ENCODE data around the gene LRP4. TPM values are rescaled to one million over a fixed set of nuclear protein-coding genes. Genes with fewer than 3 reads are reported as not detected.
A peak's percentile ranks its signal among the peaks of the same experiment; 100 is the strongest.

Gene LRP4
- total RNA-seq, 1 donor from 2014 or later: 14.5 TPM

DNA sequence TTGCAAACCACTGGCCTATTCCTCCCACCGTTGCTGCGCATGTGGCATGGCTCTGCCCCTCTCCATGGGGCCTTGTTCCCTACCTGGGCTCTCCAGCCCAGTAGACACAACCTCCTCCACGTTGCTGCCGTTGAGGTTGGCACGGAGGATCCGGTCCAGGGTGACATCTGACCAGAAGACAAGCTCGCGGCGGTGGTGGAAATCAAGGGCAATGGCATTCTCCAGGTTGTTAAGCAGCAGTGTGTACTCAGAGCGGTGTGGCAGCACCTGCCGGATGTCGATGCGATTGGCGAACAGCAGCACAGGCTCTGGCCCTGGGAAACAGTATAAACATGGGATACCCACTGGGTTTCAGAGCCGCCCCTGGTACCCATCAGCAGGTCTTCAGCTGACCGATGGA is 23.8 kb downstream of the LRP4 start:
- no peak for DNase-seq (ENCODE audit: low spot score)

GRCh38 chr11:46892838-46893237 is 25.5 kb downstream of the LRP4 start:
- DNase-seq (ENCODE audit: low spot score): no peak

DNA sequence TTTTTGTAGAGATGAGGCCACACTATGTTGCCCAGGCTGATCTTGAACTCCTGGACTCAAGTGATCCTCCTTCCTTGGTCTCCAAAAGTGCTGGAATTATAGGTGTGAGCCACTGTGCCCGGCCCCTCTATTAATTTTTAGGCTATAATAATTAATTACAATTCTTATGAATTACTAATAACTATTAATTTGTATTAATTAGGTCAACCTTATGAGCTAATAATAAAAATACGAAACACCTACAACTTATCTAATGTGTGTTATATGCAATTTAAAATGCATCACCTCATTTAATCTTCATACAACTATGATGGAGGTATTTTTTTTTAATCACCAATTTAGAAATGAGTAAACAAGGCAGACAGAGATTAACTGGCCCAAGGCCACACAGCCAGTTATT is 26.2 kb downstream of the LRP4 start:
- no peak for DNase-seq (ENCODE audit: low spot score)

GRCh38 chr11:46890665-46891064 is 27.7 kb downstream of the LRP4 start:
- DNase-seq (ENCODE audit: low spot score): no peak

GRCh38 chr11:46889689-46890475 is 28.5 kb downstream of the LRP4 start:
- peak; percentile 85 for DNase-seq (ENCODE audit: low spot score)

- no peak for DNase-seq (ENCODE audit: low spot score)
Observed at GRCh38 chr11:46889251-46889650, 29.1 kb downstream of the LRP4 start.

DNA sequence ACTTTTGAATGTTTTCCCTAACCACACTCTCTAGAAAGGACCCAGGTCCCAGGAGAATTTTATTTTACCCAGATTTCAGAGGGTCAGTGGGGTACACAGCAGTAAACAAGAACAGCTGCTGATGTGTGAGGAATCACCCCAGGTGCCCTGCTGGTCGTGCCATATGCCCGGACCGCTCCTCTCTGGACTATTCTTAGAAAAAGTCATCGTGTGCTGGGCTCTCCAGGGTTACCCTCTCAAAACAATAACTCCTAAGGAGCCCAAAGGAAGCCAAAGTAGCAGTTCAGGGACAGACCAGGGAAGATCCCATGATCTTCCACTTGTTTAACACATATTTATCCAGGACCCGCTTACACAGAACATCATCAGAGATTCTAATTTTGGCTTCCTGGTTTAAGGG is 29.7 kb downstream of the LRP4 start:
- DNase-seq (ENCODE audit: low spot score): no peak

GRCh38 chr11:46886211-46886610 is 32.1 kb downstream of the LRP4 start:
- DNase-seq (ENCODE audit: low spot score): no peak

GRCh38 chr11:46879056-46879585 is 39.2 kb downstream of the LRP4 start:
- no peak for DNase-seq (ENCODE audit: low spot score)

GRCh38 chr11:46877580-46877979 is 40.8 kb downstream of the LRP4 start:
- no peak for DNase-seq (ENCODE audit: low spot score)

DNA sequence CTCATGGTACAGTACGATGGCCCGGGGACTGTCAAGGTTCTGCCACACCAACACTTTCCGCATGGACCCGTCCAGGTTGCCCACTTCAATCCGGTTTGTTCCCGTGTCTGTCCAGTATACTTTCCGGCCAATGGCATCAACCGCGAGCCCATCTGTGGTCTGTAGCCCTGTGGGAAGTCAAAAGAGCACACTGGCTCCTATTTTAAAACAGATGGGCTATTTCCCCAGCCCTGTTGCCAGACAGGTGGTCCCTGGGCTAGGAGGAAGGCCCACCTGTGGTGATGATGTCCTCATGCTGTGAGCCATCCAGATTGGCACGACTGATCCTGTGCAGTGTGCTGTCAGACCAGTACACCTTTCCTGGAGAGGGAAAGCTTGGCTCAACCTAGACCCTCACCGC is 41.9 kb downstream of the LRP4 start:
- DNase-seq (ENCODE audit: low spot score): no peak

GRCh38 chr11:46874586-46874985 is 43.8 kb downstream of the LRP4 start:
- DNase-seq (ENCODE audit: low spot score): no peak

DNA sequence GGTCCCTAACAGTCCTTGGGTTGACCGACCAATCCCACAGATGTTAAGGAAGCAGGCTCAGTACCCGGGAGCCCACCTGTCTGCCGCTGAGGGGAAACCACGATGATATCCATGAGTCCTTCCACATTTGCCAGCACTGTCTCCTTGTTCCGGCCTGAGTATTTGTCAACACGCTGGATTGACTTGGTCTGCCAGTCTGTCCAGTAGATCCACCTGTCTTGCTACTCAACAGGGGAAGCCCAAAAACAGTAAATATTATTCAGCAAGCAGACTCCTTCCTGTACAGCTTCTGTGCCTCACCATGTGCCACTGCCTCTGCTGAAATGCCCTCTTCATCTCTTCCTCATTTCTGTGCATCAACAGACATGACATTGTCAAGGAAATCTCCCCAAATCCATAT is 49.4 kb downstream of the LRP4 start:
- no peak for DNase-seq (ENCODE audit: low spot score)

DNA sequence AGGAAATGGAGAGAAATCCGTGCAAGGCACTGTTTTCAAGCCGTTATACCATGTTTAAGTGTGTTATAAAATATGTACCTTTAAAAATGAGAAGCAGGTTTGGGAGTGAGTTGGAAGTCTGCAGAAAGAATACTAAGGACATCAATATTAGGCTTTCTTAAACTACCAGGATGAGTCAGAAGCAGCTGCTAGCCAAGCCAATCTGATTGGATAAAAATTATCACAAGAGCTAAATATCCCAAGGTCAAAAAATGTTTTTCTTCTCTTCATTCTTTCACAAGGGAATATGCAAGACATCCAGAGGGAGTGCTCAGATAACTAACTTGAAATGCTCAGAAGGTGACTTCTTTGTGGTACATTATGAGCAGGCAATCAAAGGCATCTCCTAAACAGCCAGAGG is 53.0 kb downstream of the LRP4 start:
- no peak for DNase-seq (ENCODE audit: low spot score)

GRCh38 chr11:46860218-46860617 is 58.1 kb downstream of the LRP4 start:
- DNase-seq (ENCODE audit: low spot score): no peak

DNA sequence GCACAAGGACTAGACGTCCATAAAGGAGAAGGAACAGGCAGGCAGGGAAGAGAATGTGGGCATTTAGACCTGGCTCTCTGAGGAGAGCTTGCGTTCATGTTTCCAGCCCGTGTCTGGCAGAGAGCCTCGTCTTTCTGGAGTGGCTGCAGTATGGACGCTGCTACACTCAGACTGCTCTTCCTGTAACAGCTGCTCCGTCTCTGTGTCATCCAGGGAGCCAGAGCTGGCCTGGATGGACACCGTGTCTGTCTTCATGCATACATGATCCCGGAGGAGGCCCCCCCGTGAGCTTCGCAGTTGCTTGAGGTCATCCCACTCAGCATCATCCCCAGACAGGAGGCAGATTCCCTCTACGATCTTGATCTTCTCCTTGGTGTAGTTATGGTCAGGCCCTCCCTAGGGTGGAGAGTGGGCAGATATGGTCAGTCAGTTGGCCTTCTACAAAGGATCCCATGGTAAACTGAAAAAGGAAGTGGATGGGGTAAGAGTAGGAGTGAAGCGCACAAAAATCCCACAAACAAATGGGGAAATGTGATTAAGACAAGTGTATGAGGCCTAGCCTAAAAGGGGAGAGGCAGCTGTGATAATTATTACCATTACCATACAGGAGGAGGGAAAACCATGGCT is 59.3 kb downstream of the LRP4 start:
- DNase-seq (ENCODE audit: low spot score): no peak

GRCh38 chr11:46857666-46858065 is 60.7 kb downstream of the LRP4 start:
- DNase-seq (ENCODE audit: low spot score): no peak

- DNase-seq (ENCODE audit: low spot score): no peak
Observed at GRCh38 chr11:46856605-46857343, 61.6 kb downstream of the LRP4 start.

DNA sequence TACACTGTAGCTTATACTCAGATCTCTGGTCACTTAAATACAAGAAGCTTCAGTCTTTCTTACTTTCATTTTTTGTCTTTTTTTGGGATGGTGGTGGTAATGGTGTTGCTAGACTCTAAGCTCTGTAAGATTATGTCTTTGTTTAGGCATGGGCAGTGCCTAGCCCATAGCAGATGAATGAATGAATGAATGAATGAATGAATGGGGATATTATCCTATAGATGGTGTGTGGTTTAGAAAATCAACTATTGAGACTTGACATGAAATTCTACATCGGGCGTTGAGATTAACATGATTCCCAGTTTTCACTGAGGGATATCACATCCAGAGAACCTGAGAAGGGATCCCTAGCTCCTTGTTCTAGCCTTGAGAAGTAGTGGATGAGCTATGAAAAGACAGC is 62.5 kb downstream of the LRP4 start:
- no peak for DNase-seq (ENCODE audit: low spot score)

GRCh38 chr11:46855167-46855566 is 63.2 kb downstream of the LRP4 start:
- no peak for DNase-seq (ENCODE audit: low spot score)

DNA sequence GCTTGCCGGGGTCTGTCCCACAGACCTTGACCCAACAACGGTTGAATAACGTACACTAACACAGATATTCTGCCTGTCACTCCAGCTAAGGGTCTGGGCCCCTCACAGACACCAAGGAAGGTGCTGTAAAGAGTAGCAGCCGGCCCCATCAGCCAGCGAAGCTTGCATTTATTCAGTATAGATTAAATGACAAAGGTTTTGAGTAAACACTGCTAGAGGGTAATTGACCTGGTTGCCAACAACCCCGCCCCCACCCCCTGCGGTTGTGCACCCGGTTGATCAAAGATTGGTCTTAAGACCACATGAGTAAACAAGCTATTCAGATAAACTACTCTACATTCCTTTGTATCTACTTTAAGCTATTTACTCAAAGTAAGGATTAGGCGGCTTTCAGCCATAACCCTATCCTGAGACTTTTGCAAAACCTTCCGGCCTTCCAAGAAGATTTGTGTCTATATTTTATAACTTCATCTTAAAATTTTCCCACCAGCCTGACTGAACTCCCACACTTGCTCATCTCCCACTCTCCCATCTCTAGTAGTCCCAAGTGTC is 67.4 kb downstream of the LRP4 start:
- no peak for DNase-seq (ENCODE audit: low spot score)

DNA sequence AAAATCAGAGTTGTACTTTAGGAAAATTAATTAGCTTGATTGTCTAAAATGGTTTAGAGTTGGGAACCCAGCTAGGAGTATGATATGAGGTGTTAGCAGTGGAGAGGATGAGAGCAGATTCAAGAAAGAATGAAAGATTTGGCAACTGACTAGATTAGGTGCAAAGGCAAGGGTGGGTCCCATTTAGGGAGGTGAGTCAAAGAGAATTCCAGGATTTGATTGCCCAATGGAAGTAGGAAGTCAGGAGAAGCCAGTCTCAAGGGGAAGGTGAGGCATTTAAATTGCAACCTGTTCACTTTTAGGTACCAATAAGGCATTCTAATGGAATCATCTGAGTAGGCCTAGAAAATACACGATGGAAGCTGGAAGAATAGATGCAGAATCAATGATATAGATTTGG is 68.7 kb downstream of the LRP4 start:
- no peak for DNase-seq (ENCODE audit: low spot score)

DNA sequence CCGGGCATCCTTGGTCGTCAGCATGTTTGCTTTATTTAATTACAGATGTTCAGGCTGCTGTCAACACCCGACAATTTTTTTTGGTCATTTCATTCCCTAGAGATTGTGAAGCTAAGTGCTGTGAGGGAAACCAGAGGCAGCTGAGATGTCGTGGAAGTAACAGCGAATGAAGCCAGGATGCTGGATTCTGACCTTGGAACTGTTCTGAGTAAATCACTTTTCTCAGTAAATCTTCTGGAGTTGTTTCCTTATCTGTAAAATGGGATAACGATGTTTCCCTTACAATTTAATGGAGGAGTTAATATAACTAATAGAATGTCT is 71.9 kb downstream of the LRP4 start:
- no peak for DNase-seq (ENCODE audit: low spot score)

All from mucosa of gallbladder (tissue), 1 donor.